AG10803 (cell line): ENCODE measurements around the gene CCDC85B.

Source experiments
- DNase-seq: peaks from one replicate; pipeline ENCODE4 v3.0.0; 2010; ENCODE audit warnings: low read depth
- H3K4me3 ChIP-seq: 2 replicates; pipeline ENCODE4 v1.5.1; 2011; ENCODE audit warnings: mild to moderate bottlenecking, low read length, control low read depth
- CTCF ChIP-seq: conservative IDR thresholded peaks from 2 replicates; pipeline ENCODE4 v1.5.1; 2011; ENCODE audit warnings: mild to moderate bottlenecking, low read length, control low read depth, inconsistent platforms

CCDC85B gene

GRCh38 chr11:65862191-65862735, 28.2 kb upstream of the CCDC85B start:
- TF ChIP-seq CTCF = no peak
- peak overlapping the region; percentile 96 for H3K4me3 ChIP-seq
- DNase-seq = no peak

GRCh38 chr11:65862941-65863888, 27.3 kb upstream of the CCDC85B start:
- DNase-seq = no peak
- no peak overlapping the region for H3K4me3 ChIP-seq
- no peak for TF ChIP-seq CTCF

GRCh38 chr11:65863889-65864705, 26.4 kb upstream of the CCDC85B start:
- no peak overlapping the region for H3K4me3 ChIP-seq
- no peak for TF ChIP-seq CTCF
- no peak for DNase-seq

GRCh38 chr11:65864706-65865471, 25.6 kb upstream of the CCDC85B start:
- no peak overlapping the region for H3K4me3 ChIP-seq
- TF ChIP-seq CTCF = no peak
- DNase-seq = no peak

- H3K4me3 ChIP-seq = no peak overlapping the region
- DNase-seq = no peak
- no peak for TF ChIP-seq CTCF
Measured at GRCh38 chr11:65865550-65866172, 24.8 kb upstream of the CCDC85B start.
